Endothelial cell of umbilical vein (primary cell): ENCODE results near the gene COL17A1. TPM values are rescaled to one million over a fixed set of nuclear protein-coding genes. Genes with fewer than 3 reads are reported as not detected.

Experiments
- Bru-seq: library from RNA; stranded (reverse); fragments of 400-500 nt; gene quantifications from one replicate; lab custom pipeline; 2021; lab: Mats Ljungman, UMichigan
- BruChase-seq, 2 experiments: library from RNA; stranded (reverse); fragments of 400-500 nt; gene quantifications; one replicate each; lab custom pipeline; 2021; lab: Mats Ljungman, UMichigan
- BruUV-seq: library from RNA; stranded (reverse); fragments of 400-500 nt; replicated peaks from 2 replicates; lab custom pipeline; 2021; lab: Mats Ljungman, UMichigan
- CTCF ChIA-PET: fragments of 300-600, 350-600 bp; sonication (Branson Sonifier 250); formaldehyde crosslinking; loops from one replicate; lab custom pipeline; 2021; ENCODE audit warnings: antibody characterized with exemption, inconsistent platforms; lab: Charles Lee
- POLR2A ChIA-PET: fragments of 300-600, 350-600 bp; sonication (Branson Sonifier 250); formaldehyde crosslinking; loops from one replicate; lab custom pipeline; 2021; ENCODE audit warnings: antibody characterized with exemption, inconsistent platforms; lab: Charles Lee
- DNase-seq: peaks from one replicate; pipeline ENCODE4 v3.0.0-alpha.2; 2011; ENCODE audit warnings: low read depth, low spot score
- FAIRE-seq: peaks from 2 replicates; lab custom pipeline; 2011; peaks lifted over from hg19 to GRCh38; lab: Jason Lieb, UNC
- H2AFZ ChIP-seq: 2 replicates; pipeline ENCODE4 v1.6.0; 2012; ENCODE audit warnings: low read depth, low read length, control low read depth, inconsistent platforms
- H3K27ac ChIP-seq: 2 replicates; pipeline ENCODE4 v1.5.1; 2011; ENCODE audit warnings: low read depth, mild to moderate bottlenecking, control low read depth, low read length, moderate library complexity; ENCODE audit not compliant: insufficient read depth
- H3K27me3 ChIP-seq, 2 experiments: 2 replicates each; pipeline versions ENCODE4 v1.6.0 to v1.6.1; 2011; ENCODE audit warnings: low read length in 2 of 2, mixed read lengths in 1 of 2; ENCODE audit not compliant: control insufficient read depth in 2 of 2, insufficient read depth in 2 of 2
- H3K36me3 ChIP-seq, 2 experiments: 2 replicates in 1 of 2; 3 replicates in 1 of 2; pipeline ENCODE4 v1.5.1; 2011; ENCODE audit warnings: low read length in 2 of 2, mild to moderate bottlenecking in 1 of 2, moderate library complexity in 1 of 2; ENCODE audit not compliant: control insufficient read depth in 2 of 2, insufficient read depth in 2 of 2; ENCODE audit errors: extremely low read depth in 1 of 2
- H3K4me1 ChIP-seq: 3 replicates; pipeline ENCODE4 v1.5.1; 2011; ENCODE audit warnings: mild to moderate bottlenecking, low read length; ENCODE audit not compliant: control insufficient read depth, insufficient read depth; ENCODE audit errors: extremely low read depth
- H3K4me2 ChIP-seq: 2 replicates; pipeline ENCODE4 v1.6.1; 2011; ENCODE audit warnings: low read length, control low read depth, mixed read lengths; ENCODE audit not compliant: insufficient read depth
- H3K4me3 ChIP-seq, 3 experiments: fragments of 200-600 bp in 1 of 3; sonication (generic), shearing (Covaris generic) in 1 of 3; replicated peaks in 1 of 3; 2 replicates each; pipeline ENCODE4 v1.5.1; 2011 to 2016; ENCODE audit warnings: control low read depth in 3 of 3, low read length in 3 of 3, mild to moderate bottlenecking in 2 of 3, inconsistent platforms in 1 of 3, low read depth in 1 of 3, moderate library complexity in 1 of 3; ENCODE audit not compliant: insufficient read depth in 1 of 3
- H3K79me2 ChIP-seq: 2 replicates; pipeline ENCODE4 v1.6.0; 2012; ENCODE audit warnings: low read length, inconsistent platforms; ENCODE audit not compliant: control insufficient read depth, insufficient read depth
- H3K9ac ChIP-seq: replicated peaks from 2 replicates; pipeline ENCODE3; 2011; ENCODE audit warnings: low read length, control low read depth; ENCODE audit not compliant: insufficient read depth; ENCODE audit errors: extremely low read depth
- H3K9me1 ChIP-seq: replicated peaks from 3 replicates; pipeline ENCODE4 v1.6.0; 2011; ENCODE audit warnings: mild to moderate bottlenecking, low read length; ENCODE audit not compliant: control insufficient read depth, insufficient read depth; ENCODE audit errors: extremely low read depth
- H3K9me3 ChIP-seq: replicated peaks from 2 replicates; pipeline ENCODE4 v1.5.1; 2012; ENCODE audit warnings: low read length, inconsistent platforms; ENCODE audit not compliant: control insufficient read depth, insufficient read depth
- H4K20me1 ChIP-seq: replicated peaks from 2 replicates; pipeline ENCODE3; 2011; ENCODE audit warnings: mild to moderate bottlenecking, low read length; ENCODE audit not compliant: control insufficient read depth, insufficient read depth; ENCODE audit errors: extremely low read depth
- CTCF ChIP-seq, 2 donors: IDR thresholded peaks; 1 replicate in 1 of 2; 2 replicates in 1 of 2; pipeline ENCODE4 v1.5.1; 2011; ENCODE audit warnings: low read length in 2 of 2, mild to moderate bottlenecking in 2 of 2, moderate library complexity in 2 of 2, control low read depth in 1 of 2, inconsistent platforms in 1 of 2, low read depth in 1 of 2; ENCODE audit not compliant: insufficient read depth in 1 of 2; ENCODE audit errors: extremely low read depth in 1 of 2
- EZH2 ChIP-seq: IDR thresholded peaks from 2 replicates; pipeline ENCODE4 v1.6.1; 2012; ENCODE audit warnings: borderline replicate concordance, low read depth, mild to moderate bottlenecking, moderate library complexity, low read length, inconsistent platforms; ENCODE audit not compliant: severe bottlenecking
- FOS ChIP-seq: IDR thresholded peaks from 2 replicates; pipeline ENCODE4 v1.6.1; 2011; ENCODE audit warnings: mild to moderate bottlenecking, low read length, moderate library complexity, borderline replicate concordance; ENCODE audit not compliant: insufficient read depth
- GATA2 ChIP-seq: IDR thresholded peaks from 2 replicates; pipeline ENCODE4 v1.7.0; 2011; ENCODE audit warnings: low read depth, mild to moderate bottlenecking, moderate library complexity, mixed read lengths, low read length; ENCODE audit not compliant: insufficient read length, insufficient read depth
- JUN ChIP-seq: IDR thresholded peaks from 2 replicates; pipeline ENCODE4 v1.6.1; 2011; ENCODE audit warnings: borderline replicate concordance, low read depth; ENCODE audit not compliant: insufficient read length, insufficient read depth
- MAX ChIP-seq: IDR thresholded peaks from 2 replicates; pipeline ENCODE4 v1.6.1; 2011; ENCODE audit not compliant: insufficient read depth, insufficient read length
- MYC ChIP-seq: IDR thresholded peaks from one replicate; pipeline ENCODE4 v1.6.1; 2011; ENCODE audit warnings: mild to moderate bottlenecking, low read depth, low read length
- POLR2A ChIP-seq: IDR thresholded peaks from 2 replicates; pipeline ENCODE4 v1.6.1; 2012; ENCODE audit warnings: low read depth, mild to moderate bottlenecking, control low read depth, low read length
- POLR2AphosphoS5 ChIP-seq: IDR thresholded peaks from 2 replicates; pipeline ENCODE4 v1.6.1; 2012; ENCODE audit warnings: low read depth, mild to moderate bottlenecking, control low read depth, low read length, moderate library complexity; ENCODE audit not compliant: insufficient read depth
- dilution Hi-C: fragments of 300-500 bp; cut with MboI; formaldehyde crosslinking; loops from one replicate; pipeline ENCODE4 v1.15.0; 2019; ENCODE audit warnings: low sequenced_read_pairs; ENCODE audit not compliant: extremely low pct_ligation_motif_present
- intact Hi-C: fragments of 100-400 bp; cut with micrococcal nuclease; formaldehyde crosslinking; loops from one replicate; pipeline ENCODE4 v1.10.0; 2022
- long read RNA-seq: library from polyadenylated mRNA; stranded (forward); transcript quantifications from one replicate; pipeline ENCODE4 v2.0.0, GENCODE V29; 2021
- polyA minus RNA-seq, 3 experiments: library from RNA; depleted of rRNA, polyadenylated mRNA; stranded (reverse); fragments of >200 nt; gene quantifications; 1 replicate in 1 of 3; 2 replicates in 2 of 3; pipeline ENCODE4 v1.2.3, GENCODE V29; 2011
- polyA plus RNA-seq, 4 experiments: library from polyadenylated mRNA; depleted of rRNA in 3 of 4; stranded (reverse) in 3 of 4; unstranded in 1 of 4; fragments of >200 nt; gene quantifications; 2 replicates each; pipeline versions ENCODE4 v1.2.1 to v1.2.3, GENCODE V29; 2011 to 2012; ENCODE audit warnings: missing spikeins in 1 of 4
- total RNA-seq: library from RNA; stranded (reverse); gene quantifications from 2 replicates; pipeline ENCODE4 v1.2.3, GENCODE V29; 2021

The COL17A1 gene
- total RNA-seq (1.2 and 1.3 TPM in 2 replicates), polyA plus RNA-seq (0.11 and 0.57 TPM in 2 replicates), polyA minus RNA-seq (0.15 and 0.17 TPM in 2 replicates), Bru-seq, nascent RNA (percentile 19 among the genes with signal in this experiment), BruChase-seq, experiment 1, labeled RNA remaining after a 6-hour chase (percentile 23 among the genes with signal in this experiment), BruChase-seq, experiment 2, labeled RNA remaining after a 2-hour chase (percentile 19 among the genes with signal in this experiment)
- polyA plus RNA-seq (2011; cell fraction: cytosol; rRNA removed), result 0.51 and 0.58 TPM in 2 replicates
- polyA plus RNA-seq (2011; cell fraction: nucleus; rRNA removed), result 1.1 and 1.7 TPM in 2 replicates
- polyA plus RNA-seq (2012), result 0.85 and 2.3 TPM in 2 replicates
- 0.92 TPM for polyA minus RNA-seq (2011; cell fraction: cytosol; rRNA and poly(A)+ RNA removed)
- polyA minus RNA-seq (2011; cell fraction: nucleus; rRNA and poly(A)+ RNA removed), result 0.24 and 0.29 TPM in 2 replicates
- long read RNA-seq, partial matches to known transcripts, result 1 of 1 reads
- long read RNA-seq, other reads (novel, unspliced or antisense), result 0 of 1 reads

DNA sequence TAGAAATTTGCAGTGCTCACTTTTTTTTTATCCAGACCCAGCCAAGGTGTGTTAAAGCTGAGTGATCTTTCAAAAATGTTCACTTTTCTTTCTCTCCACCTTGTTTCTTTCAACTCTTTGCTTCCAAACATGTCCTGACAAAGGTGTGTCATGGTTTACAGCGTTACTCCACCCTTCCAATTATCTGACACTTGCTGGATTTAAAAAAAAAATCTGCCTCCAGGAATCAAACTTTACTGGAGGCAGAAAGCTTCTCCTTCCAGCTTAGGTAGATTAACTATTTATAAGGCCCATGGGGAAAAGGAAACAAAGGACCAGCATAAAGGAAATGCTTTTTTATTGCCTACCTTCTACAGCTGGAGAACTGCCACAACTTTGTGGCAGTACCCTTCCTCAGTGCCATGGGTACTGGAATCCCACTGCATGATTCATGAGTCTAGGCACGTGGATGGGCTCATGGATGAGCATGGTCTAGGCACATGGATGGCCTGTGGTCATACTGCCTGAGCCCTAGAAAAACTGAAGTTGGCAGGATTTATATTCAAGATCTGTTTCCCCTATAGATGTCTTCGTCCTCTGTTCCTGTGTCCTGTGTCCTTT, at the start of gene COL17A1:
Gene COL17A1, minus strand, starts transcription at position 80 of the 600 bp plus-strand sequence. CDS start 5,207 bp downstream, outside the sequence.
- Histone ChIP-seq H3K4me2 (no peak within 1 kb of the TSS), H3K36me3 (no peaks in the 10 kb centered on the region), H3K27me3 (no peaks in the 10 kb centered on the region), H3K9ac (no peak within 1 kb of the TSS), H3K9me3 (no peaks in the 10 kb centered on the region), H3K4me1 (no peaks in the 10 kb centered on the region), H2AFZ (no peak within 1 kb of the TSS), H3K9me1 (no peaks in the 10 kb centered on the region), H3K27ac (no peak within 1 kb of the TSS), H3K79me2 (no peaks in the 10 kb centered on the region), H4K20me1 (no peaks in the 10 kb centered on the region), H3K4me3 (no peak within 1 kb of the TSS)
- no TSS peak for BruUV-seq
- POLR2A ChIA-PET, result no interaction called here
- intact Hi-C loops (no loop called here), dilution Hi-C loops (no loop called here)
- TF ChIP-seq CTCF (IDR thresholded peaks at IDR 0.05; ENCODE audit: extremely low read depth in 1 of 2, insufficient read depth in 1 of 2, low read depth in 1 of 2, low read length in 2 of 2), result no peak
- TF ChIP-seq POLR2AphosphoS5, result no peak
- no peak for TF ChIP-seq POLR2A
- no peak for TF ChIP-seq MYC
- TF ChIP-seq MAX, result no peak
- TF ChIP-seq JUN, result no peak
- no peak for TF ChIP-seq GATA2
- TF ChIP-seq EZH2, result no peak
- TF ChIP-seq FOS, result no peak
- no peak for DNase-seq
- no peak for FAIRE-seq
- CTCF ChIA-PET, result no interaction called here
